ENCODE data around the gene PCMT1. TPM values are rescaled to one million over a fixed set of nuclear protein-coding genes. Genes with fewer than 3 reads are reported as not detected.

PCMT1 gene
- total RNA-seq, 1 experiment from 2014 or later, result 90.7 TPM

DNA sequence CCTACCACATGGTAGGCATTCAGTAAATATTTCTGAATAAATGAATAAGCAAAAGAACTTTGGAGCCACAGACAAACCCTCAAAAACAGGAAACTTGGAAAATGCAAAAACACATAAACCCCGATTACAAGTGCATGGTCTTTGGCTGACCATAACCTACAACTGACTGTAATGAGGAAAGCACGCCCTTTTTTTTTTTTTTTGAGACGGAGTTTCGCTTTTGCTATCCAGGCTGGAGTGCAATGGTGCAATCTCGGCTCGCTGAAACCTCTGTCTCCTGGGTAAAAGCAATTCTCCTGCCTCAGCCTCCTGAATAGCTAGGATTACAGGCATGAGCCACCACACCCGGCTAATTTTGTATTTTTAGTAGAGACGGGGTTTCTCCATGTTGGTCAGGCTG lies 19.7 kb upstream of the PCMT1 start (continued):
- TF ChIP-seq, protein P1, sequence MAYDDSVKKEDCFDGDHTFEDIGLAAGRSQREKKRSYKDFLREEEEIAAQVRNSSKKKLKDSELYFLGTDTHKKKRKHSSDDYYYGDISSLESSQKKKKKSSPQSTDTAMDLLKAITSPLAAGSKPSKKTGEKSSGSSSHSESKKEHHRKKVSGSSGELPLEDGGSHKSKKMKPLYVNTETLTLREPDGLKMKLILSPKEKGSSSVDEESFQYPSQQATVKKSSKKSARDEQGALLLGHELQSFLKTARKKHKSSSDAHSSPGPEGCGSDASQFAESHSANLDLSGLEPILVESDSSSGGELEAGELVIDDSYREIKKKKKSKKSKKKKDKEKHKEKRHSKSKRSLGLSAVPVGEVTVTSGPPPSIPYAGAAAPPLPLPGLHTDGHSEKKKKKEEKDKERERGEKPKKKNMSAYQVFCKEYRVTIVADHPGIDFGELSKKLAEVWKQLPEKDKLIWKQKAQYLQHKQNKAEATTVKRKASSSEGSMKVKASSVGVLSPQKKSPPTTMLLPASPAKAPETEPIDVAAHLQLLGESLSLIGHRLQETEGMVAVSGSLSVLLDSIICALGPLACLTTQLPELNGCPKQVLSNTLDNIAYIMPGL (CRISPR knock-in tag; IDR thresholded peaks at IDR 0.05), result no peak

DNA sequence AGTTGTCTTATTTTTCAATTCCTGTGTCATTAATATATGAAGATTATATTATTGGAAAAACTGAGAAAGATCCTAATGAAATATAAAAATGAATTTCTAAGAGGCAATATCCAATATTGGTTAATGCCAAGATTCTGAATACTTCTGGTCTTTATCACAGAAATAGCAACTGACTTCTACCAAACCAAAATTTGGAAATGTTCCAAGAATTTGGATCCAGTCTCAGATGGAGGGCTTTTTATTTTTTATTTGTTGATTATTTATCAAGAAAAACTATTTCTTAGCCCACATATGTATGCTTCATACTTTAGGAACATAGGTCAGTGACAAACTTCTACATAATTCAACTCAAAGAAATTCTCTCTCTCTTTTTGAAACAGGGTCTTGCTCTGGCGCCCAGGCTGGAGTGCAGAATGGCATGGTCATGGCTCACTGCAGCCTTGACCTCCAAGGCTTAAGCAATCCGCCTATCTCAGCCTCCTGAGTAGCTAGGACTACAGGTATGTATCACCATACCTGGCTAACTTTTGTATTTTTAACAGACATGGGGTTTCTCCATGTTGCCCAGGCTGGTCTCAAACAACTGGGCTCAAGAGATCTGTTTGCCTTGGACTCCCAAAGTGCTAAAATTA lies 16.3 kb upstream of the PCMT1 start:
- no peak for TF ChIP-seq MXD4 (CRISPR knock-in tag; IDR thresholded peaks at IDR 0.05; ENCODE audit: borderline replicate concordance)
- TF ChIP-seq NFATC4 (CRISPR knock-in tag; IDR thresholded peaks at IDR 0.05), result no peak
- TF ChIP-seq KAT7 (CRISPR knock-in tag; IDR thresholded peaks at IDR 0.05; ENCODE audit: borderline replicate concordance), result no peak
- TF ChIP-seq ATF1 (CRISPR knock-in tag; IDR thresholded peaks at IDR 0.05), result no peak
- no peak for TF ChIP-seq CREM (CRISPR knock-in tag; IDR thresholded peaks at IDR 0.05)
- TF ChIP-seq, protein P2, sequence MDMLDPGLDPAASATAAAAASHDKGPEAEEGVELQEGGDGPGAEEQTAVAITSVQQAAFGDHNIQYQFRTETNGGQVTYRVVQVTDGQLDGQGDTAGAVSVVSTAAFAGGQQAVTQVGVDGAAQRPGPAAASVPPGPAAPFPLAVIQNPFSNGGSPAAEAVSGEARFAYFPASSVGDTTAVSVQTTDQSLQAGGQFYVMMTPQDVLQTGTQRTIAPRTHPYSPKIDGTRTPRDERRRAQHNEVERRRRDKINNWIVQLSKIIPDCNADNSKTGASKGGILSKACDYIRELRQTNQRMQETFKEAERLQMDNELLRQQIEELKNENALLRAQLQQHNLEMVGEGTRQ (CRISPR knock-in tag; IDR thresholded peaks at IDR 0.05), result no peak
- TF ChIP-seq, protein P3, sequence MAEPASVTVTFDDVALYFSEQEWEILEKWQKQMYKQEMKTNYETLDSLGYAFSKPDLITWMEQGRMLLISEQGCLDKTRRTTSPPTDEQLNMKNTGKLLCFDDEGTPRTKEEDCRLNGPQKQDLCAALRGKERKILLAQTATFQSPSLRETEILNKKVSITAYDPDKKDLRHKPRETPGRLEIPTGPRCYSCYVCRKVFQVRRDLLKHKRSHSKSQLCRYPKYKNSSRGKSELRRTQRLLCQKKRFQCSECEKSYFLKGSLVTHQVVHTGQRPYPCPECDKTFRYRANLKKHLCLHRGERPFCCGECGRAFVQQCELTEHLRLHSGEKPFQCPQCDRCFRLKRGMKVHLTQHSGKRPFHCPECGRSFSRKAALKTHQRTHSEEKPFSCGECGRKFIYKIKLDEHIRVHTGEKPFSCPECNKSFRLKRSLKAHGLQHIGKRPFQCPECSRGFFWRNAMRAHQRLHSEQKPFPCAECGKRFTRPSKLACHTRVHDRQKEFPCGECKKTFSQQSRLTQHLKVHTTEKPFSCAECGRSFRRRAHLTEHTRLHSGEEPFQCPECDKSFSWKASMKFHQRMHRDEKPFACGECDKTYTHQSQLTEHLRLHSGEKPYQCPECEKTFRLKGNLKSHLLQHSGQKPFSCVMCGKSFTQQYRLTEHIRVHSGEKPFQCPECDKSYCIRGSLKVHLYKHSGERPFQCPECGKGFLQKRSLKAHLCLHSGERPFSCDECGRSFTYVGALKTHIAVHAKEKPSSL (CRISPR knock-in tag; conservative IDR thresholded peaks at IDR 0.05), result no peak
- no peak for TF ChIP-seq ZNF263 (CRISPR knock-in tag; IDR thresholded peaks at IDR 0.05; ENCODE audit: low read depth)
- TF ChIP-seq NR3C1 (CRISPR knock-in tag; conservative IDR thresholded peaks at IDR 0.05; ENCODE audit: low read depth), result no peak
- TF ChIP-seq IRF2 (CRISPR knock-in tag; IDR thresholded peaks at IDR 0.05; ENCODE audit: borderline replicate concordance, low read depth), result no peak
- no peak for TF ChIP-seq ZNF671 (CRISPR knock-in tag; IDR thresholded peaks at IDR 0.05)
- no peak for TF ChIP-seq TEAD4 (CRISPR knock-in tag; IDR thresholded peaks at IDR 0.05)
- TF ChIP-seq FOXP1 (CRISPR knock-in tag; IDR thresholded peaks at IDR 0.05; ENCODE audit: borderline replicate concordance), result no peak
- no peak for TF ChIP-seq CREB1 (CRISPR knock-in tag; IDR thresholded peaks at IDR 0.05)
- TF ChIP-seq, protein P4, sequence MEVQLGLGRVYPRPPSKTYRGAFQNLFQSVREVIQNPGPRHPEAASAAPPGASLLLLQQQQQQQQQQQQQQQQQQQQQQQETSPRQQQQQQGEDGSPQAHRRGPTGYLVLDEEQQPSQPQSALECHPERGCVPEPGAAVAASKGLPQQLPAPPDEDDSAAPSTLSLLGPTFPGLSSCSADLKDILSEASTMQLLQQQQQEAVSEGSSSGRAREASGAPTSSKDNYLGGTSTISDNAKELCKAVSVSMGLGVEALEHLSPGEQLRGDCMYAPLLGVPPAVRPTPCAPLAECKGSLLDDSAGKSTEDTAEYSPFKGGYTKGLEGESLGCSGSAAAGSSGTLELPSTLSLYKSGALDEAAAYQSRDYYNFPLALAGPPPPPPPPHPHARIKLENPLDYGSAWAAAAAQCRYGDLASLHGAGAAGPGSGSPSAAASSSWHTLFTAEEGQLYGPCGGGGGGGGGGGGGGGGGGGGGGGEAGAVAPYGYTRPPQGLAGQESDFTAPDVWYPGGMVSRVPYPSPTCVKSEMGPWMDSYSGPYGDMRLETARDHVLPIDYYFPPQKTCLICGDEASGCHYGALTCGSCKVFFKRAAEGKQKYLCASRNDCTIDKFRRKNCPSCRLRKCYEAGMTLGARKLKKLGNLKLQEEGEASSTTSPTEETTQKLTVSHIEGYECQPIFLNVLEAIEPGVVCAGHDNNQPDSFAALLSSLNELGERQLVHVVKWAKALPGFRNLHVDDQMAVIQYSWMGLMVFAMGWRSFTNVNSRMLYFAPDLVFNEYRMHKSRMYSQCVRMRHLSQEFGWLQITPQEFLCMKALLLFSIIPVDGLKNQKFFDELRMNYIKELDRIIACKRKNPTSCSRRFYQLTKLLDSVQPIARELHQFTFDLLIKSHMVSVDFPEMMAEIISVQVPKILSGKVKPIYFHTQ (CRISPR knock-in tag; IDR thresholded peaks at IDR 0.05), result no peak
- TF ChIP-seq, protein P5, sequence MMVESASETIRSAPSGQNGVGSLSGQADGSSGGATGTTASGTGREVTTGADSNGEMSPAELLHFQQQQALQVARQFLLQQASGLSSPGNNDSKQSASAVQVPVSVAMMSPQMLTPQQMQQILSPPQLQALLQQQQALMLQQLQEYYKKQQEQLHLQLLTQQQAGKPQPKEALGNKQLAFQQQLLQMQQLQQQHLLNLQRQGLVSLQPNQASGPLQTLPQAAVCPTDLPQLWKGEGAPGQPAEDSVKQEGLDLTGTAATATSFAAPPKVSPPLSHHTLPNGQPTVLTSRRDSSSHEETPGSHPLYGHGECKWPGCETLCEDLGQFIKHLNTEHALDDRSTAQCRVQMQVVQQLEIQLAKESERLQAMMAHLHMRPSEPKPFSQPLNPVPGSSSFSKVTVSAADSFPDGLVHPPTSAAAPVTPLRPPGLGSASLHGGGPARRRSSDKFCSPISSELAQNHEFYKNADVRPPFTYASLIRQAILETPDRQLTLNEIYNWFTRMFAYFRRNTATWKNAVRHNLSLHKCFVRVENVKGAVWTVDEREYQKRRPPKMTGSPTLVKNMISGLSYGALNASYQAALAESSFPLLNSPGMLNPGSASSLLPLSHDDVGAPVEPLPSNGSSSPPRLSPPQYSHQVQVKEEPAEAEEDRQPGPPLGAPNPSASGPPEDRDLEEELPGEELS (CRISPR knock-in tag; IDR thresholded peaks at IDR 0.05), result no peak
- no peak for TF ChIP-seq EMX1 (CRISPR knock-in tag; IDR thresholded peaks at IDR 0.05)
- no peak for TF ChIP-seq TCF7 (CRISPR knock-in tag; IDR thresholded peaks at IDR 0.05; ENCODE audit: low read depth)
- no peak for TF ChIP-seq JUN (CRISPR knock-in tag; IDR thresholded peaks at IDR 0.05)
- DNase-seq (ENCODE audit: low spot score) (no peak), ATAC-seq (no peak)
- Mint-ChIP-seq H3K4me3 (no peak overlapping the region), H3K27me3 (ENCODE audit: low read depth) (no peaks in the 10 kb centered on the region), H3K27ac (no peak overlapping the region), H3K9me3 (no peaks in the 10 kb centered on the region), H3K36me3 (peaks cover 57% of the 10 kb centered on the region), H3K4me1 (no peaks in the 10 kb centered on the region)
- POLR2A ChIA-PET, result no interaction called here
- CTCF ChIA-PET, result interaction anchor here (0.6 kb wide), 1 partner anchor 14 kb away, joined by 4 read pairs; no protein-coding TSS in a partner anchor

Data from WTC11 (cell line).